Uterus (tissue), 2 donors: Measurements from ENCODE around the gene RPA4.

ENCODE experiments used
- CTCF ChIP-seq, 4 experiments: fragments of 200-600 bp in 2 of 4; fragments of 450-650 bp in 2 of 4; sonication (generic) in 2 of 4; IDR thresholded peaks; one replicate each; pipeline ENCODE4 v1.5.1; 2016 to 2019; ENCODE audit warnings: antibody characterized with exemption in 4 of 4, mild to moderate bottlenecking in 2 of 4, moderate library complexity in 1 of 4
- POLR2A ChIP-seq, 2 donors: fragments of 450-650 bp; IDR thresholded peaks; one replicate each; pipeline ENCODE4 v1.6.1; 2016; ENCODE audit warnings: antibody characterized with exemption in 2 of 2, mild to moderate bottlenecking in 1 of 2, moderate library complexity in 1 of 2

- TF ChIP-seq CTCF (IDR thresholded peaks at IDR 0.05) (no peak), POLR2A (IDR thresholded peaks at IDR 0.05) (no peak)
These were observed 35.2 kb downstream of the RPA4 start for GRCh38 chrX:96918864-96919263.
